Kidney epithelial cell (primary cell): ENCODE measurements around the gene BSDC1. TPM values are rescaled to one million over a fixed set of nuclear protein-coding genes. Genes with fewer than 3 reads are reported as not detected.
"Not testable (repeated sequence)": the region's sequence is repeated elsewhere in the genome, so short reads cannot be mapped to it uniquely, and the experiment has no call there.

Experiments
- DNase-seq: peaks from one replicate; pipeline ENCODE4 v3.0.0-alpha.2; 2010; ENCODE audit warnings: low read depth
- H3K27me3 ChIP-seq: 2 replicates; pipeline ENCODE4 v1.6.0; 2011; ENCODE audit warnings: low read length; ENCODE audit not compliant: control insufficient read depth, insufficient read depth
- H3K36me3 ChIP-seq: 2 replicates; pipeline ENCODE4 v1.5.1; 2011; ENCODE audit warnings: low read length; ENCODE audit not compliant: control insufficient read depth, insufficient read depth
- H3K4me3 ChIP-seq: 2 replicates; pipeline ENCODE4 v1.5.1; 2011; ENCODE audit warnings: low read depth, mild to moderate bottlenecking, control low read depth, low read length
- CTCF ChIP-seq: IDR thresholded peaks from 2 replicates; pipeline ENCODE4 v1.5.1; 2011; ENCODE audit warnings: mild to moderate bottlenecking, moderate library complexity, low read length, control low read depth, inconsistent platforms; ENCODE audit not compliant: insufficient read depth, poor library complexity, severe bottlenecking
- total RNA-seq: library from RNA; depleted of rRNA; stranded (reverse); fragments of >200 nt; gene quantifications from 2 replicates; pipeline ENCODE4 v1.2.3, GENCODE V29; 2015

BSDC1 gene
- total RNA-seq, 1 donor from 2014 or later: 81.6 TPM

GRCh38 chr1:32398401-32398800 is 4.2 kb upstream of the BSDC1 start:
- TF ChIP-seq CTCF: no peak
- Histone ChIP-seq H3K4me3 (no peak overlapping the region), H3K27me3 (no peaks in the 10 kb centered on the region), H3K36me3 (no peaks in the 10 kb centered on the region)
- no peak for DNase-seq

- H3K27me3 ChIP-seq, DNase-seq, H3K36me3 ChIP-seq, H3K4me3 ChIP-seq: not testable (repeated sequence)
Measured at GRCh38 chr1:32396524-32396923, 2.3 kb upstream of the BSDC1 start.

GRCh38 chr1:32394890-32395432 is 720 bp upstream of the BSDC1 start:
- peaks cover 4% of the 10 kb centered on the region for H3K36me3 ChIP-seq
- no peak for DNase-seq
- H3K27me3 ChIP-seq: no peaks in the 10 kb centered on the region
- H3K4me3 ChIP-seq: peak overlapping the region; percentile 88
- no peak for TF ChIP-seq CTCF

- Histone ChIP-seq H3K4me3 (peak overlapping the region; percentile 88), H3K27me3 (no peaks in the 10 kb centered on the region), H3K36me3 (peaks cover 4% of the 10 kb centered on the region)
- TF ChIP-seq CTCF: no peak
- no peak for DNase-seq
Measured at GRCh38 chr1:32393832-32394140, 455 bp downstream of the BSDC1 start.

GRCh38 chr1:32393136-32393535 is 1.1 kb downstream of the BSDC1 start:
- TF ChIP-seq CTCF: no peak
- H3K27me3 ChIP-seq: no peaks in the 10 kb centered on the region
- DNase-seq: no peak
- H3K36me3 ChIP-seq: peaks cover 4% of the 10 kb centered on the region
- H3K4me3 ChIP-seq: peak overlapping the region; percentile 88

GRCh38 chr1:32392325-32392724 is 1.9 kb downstream of the BSDC1 start:
- no peak for TF ChIP-seq CTCF

More at GRCh38 chr1:32392325-32392724, 1.9 kb downstream of the BSDC1 start:
- Histone ChIP-seq H3K4me3 (no peak overlapping the region), H3K27me3 (no peaks in the 10 kb centered on the region), H3K36me3 (peaks cover 4% of the 10 kb centered on the region)
- DNase-seq: no peak
